Activated CD8-positive, alpha-beta memory T cell treated with anti-CD3 and anti-CD28 coated beads, Interleukin-2, amount 50 U/mL, for 48 hours (primary cell): ENCODE data around the gene AGTRAP.

Experiments
- DNase-seq: peaks from one replicate; pipeline ENCODE4 v3.0.0-alpha.2; 2020

Gene AGTRAP

DNA sequence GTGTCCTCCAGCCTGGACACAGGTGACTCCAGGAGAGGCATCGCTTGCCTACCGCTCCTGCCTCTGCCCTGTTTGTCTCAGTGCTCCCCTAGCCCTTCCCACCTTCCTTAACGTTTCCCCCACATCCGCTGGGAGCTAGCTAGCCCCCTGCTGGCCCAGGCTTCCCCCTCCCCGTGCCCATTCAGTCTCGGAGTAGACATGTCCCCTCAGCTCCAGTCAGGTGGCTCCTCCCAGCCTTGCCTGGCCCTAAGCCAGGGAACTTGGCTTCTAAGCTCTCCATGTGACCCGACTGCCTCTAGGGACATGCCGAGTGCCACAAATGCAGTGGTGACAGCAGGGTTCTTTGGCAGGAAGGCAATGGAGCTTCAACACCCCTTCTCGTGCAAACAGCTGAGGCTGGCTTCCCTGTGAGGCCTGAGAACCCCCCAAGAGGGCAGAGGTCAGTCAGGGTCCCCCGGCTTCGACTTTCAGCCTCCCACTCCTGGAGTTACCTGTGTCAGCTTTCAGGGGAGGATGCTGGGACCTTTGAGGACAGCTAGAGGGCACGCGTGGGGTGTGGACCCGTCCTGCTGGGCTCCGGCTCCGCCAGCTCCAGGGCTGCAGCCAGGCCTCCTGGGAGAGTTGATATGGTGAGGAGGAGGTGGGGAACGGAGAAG lies 28.2 kb upstream of the AGTRAP start:
- DNase-seq, result no peak

DNA sequence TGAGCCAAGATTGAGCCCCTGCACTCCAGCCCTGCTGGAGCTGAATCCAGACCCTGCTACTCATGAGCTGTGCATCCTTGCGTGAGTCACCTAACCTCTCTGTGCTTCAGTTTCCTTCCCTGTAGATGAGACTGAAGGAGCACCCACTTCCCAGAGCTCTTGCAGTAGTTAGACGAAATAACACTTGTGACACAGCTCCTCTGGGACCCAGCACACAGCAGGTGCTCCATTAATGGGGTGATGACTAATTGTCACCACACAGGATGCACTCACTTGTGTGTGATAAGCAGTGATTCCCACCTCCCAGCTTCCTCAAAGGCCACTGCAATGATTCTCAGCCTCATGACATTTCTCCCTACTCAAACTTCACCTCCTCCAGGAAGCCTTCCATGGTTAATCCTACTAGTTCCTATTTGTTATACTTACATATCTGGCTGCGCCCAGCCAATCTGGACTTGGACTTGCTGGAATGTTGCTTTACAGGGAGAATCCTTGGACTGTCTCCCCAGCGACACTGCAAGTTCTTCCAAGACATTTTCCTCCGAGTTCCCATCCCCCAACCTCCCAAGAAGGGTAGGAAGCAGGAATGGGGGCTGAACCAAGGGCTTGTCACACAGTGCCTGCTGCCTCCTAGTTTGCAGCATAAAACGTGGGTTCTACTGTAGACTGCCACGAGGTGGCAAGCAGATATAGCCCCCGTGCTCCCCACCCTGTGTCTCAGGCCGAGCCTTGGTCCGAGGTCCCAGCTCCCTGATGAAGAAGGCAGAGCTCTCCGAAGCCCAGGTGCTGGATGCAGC lies 27.2 kb upstream of the AGTRAP start:
- no peak for DNase-seq

DNA sequence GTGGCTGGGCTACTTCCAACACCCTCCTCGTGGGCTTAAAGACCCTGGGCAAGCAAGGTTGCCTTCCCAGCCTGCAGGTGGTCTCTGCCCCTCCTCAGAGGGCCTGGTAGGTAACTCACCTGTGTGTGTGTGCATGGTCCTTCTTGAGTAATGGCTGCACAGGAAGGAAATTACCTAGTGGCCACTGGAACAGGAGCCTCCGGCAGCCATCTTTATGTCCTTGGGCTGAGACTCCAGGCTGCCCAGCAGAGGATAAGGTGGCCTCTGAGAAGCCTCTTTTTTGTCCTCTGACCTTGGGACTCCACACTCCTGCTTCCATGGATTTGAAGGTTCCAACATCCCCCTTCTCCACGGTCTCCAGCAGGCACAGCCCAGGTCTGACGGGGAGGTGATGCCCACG lies 24.4 kb upstream of the AGTRAP start:
- DNase-seq, result no peak

DNA sequence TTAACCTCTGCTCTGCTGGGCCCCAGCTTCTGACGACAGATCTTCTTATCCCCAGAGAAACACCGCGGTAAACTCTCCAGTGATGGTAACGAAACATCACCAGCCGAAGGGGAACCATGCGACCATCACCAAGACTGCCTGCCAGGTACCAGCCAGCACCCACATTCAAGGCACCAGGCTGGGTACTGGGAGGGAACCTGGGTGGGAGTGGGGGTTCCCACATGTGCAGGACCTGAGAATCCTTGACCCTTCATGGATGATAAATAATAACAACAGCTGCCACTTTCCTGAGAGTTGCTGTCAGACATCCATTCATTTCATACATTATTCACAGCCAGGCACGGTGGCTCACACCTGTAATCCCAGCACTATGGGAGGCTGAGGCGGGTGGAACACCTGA lies 23.7 kb upstream of the AGTRAP start:
- DNase-seq, result no peak

DNA sequence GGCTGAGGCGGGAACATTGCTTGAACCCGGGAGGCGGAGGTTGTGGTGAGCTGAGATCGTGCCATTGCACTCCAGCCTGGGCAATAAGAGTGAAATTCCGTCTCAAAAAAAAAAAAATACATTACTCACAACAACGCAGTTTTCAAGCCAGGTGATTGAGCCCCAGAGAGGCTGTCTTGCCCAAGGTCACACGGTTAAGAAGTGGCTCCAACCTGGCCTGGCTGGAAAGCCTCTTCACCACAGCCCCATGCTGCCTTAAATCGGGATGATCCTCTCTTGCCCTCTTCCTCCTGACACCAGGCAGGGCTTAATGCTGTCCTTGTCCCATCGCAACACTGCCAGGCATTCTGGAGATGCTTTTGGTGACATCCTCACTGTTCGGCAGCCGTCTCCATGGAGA lies 22.8 kb upstream of the AGTRAP start:
- no peak for DNase-seq

DNA sequence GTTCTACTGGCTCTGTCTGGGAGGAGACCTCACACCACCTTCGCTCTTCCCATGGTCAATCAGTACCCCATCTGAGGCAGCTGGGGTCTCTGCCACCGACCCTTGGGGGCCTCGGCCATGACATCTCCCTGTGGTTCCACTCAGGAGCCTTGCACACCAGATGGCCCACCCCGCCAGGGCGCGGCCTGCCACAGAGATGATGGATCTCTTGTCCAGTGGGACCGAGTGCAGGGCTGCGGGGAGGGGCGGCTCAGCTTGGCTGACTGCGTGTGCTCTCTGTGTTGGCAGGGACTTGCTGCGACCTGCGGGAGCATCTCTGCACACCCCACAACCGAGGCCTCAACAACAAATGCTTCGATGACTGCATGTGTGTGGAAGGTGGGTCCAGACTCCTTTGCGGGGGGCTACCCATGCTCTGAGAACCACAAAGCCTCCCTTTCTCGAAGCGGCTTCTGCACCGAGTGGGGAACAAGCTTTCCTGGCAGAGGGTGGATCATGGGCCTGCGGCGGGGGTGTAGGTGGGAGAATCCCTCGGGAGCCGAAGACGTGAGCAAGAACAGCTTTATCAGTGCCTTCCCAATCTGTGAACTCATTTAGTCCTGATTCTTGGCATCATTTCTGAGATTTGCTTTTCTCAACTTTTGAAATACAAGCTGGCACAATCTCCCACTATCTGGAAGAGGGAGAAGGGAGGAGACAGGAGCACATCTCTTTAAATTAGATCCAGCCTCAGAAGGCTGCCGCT lies 20.9 kb upstream of the AGTRAP start:
- no peak for DNase-seq

DNA sequence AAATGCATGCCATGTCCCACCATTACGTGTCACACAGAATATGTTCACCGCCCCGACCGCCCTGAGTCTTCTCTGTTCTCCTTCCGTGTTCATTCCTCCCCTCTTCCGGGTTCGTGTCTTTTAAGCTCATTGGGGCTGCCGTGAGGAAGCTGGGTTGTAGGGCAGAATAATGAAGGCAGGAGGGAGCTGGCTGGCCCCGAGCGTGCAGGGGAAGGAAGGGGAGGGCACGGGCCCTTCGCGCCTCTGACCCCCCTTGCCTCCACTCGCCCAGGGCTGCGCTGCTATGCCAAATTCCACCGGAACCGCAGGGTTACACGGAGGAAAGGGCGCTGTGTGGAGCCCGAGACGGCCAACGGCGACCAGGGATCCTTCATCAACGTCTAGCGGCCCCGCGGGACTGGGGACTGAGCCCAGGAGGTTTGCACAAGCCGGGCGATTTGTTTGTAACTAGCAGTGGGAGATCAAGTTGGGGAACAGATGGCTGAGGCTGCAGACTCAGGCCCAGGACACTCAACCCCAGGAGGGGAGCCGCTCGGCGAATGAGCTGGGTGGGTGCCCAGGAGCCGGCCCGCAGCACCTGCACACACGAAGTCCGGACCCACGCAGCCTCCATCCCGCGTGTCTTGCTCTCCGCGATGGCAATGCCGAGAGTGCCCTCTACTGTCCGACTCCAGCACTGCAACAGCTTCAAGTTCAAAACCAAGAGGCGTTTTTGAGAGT lies 16.5 kb upstream of the AGTRAP start:
- DNase-seq, result peak; percentile 94

DNA sequence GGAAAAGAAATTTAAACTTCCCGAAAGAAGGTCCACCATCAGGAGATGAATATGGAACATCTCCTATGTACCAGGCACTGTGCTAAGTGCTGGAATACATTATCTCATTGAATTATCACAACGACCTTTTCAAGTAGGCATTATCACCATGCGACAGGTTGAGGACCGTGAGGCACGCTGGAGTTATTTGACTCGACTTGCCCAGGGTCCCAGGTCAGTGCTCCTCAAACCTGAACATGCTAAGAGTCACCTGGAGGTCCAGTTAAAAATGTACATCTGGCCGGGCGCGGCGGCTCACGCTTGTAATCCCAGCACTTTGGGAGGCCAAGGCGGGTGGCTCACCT lies 15.9 kb upstream of the AGTRAP start:
- no peak for DNase-seq

DNA sequence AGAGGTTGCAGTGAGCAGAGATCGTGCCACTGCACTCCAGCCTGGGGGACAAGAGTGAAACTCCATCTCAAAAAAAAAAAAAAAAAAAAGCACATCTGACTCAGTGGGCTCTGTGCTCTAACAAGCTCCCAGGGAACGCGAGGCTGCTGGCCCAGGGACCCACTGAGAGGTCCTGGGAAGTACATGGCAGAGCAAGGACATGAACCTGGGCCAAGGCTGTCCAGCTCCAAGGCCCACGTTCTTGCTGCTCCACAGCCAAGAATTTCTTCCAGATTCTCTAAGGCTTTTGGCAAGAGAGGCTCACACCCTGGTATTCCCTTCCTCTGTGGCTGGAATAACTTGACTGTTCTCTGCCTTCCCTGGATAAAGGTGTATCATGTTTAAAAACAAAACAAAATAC lies 15.4 kb upstream of the AGTRAP start:
- DNase-seq, result no peak

DNA sequence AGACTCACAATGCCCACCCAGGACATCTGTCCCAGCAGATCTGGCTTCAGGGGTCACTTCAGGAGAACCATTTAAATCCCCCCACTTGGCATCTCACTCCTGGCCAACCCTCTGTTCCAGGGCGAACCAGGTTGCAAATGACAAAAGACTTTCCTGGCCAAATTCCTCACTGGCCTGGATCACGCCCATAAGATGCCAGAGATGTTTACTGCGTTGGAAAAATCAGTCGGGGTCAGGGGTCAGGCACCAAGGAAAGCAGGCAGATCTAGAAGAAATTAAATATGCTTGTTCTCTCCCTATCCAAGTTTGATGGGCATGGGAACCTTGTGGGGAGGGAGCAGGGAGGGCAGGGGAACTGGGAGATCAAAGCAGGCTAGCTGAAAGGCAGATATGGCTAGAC lies 14.6 kb upstream of the AGTRAP start:
- DNase-seq, result no peak

DNA sequence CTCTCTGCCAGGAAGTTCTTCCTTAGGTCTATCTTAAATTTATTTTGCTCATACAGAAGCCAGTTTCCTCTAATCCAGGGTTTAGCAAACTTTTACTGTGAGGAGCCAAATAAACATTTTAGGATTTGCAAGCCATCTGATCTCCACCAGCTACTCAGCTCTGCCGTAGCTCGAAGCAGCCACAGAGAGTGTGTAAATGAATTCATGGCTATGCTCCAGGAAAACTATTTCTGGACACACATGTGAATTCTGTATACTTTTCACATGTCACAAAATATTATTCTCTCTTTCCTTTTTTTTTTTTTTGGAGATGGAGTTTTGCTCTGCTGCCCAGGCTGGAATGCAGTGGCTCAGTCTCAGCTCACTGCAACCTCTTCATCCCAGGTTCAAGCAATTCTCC lies 13.4 kb upstream of the AGTRAP start:
- no peak for DNase-seq

DNA sequence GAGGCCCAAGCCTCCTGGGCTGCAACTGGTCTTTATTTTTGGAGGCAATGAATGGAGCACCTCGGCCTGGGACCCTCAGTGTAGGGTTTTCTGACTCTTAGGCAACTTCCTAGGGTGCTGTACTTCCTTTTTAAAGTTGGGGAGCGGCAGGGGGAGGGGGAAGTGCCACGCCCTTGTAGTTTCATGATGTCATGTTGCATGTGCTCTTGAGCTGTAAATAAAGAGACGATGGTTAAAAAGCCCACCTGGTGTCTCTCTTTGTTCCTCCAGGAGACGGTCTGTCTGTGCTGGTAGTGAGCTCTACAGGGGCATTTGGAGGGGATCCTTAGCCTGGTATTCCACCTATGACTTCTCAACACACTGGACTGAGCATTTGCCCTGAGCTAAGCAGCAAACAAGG lies 10.3 kb upstream of the AGTRAP start:
- DNase-seq, result no peak

DNA sequence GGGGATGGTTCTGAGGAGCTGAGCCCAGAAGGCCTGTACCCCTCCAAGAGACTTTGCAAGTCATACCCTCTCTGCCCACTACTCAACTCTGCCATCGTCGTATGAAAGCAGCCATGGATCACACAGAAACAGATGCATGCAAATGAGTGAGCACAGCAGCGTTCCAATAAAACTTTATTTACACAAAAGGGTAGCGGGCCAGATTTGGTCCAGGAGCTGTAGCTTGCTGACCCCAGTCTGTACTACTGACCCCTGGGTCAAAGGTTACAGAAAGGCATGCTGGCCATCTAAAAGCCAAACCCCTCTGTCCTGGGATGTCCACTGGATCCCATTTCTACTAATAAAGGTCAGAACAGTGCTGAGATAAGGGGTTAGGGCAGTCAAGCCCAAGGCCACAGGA lies 8.8 kb upstream of the AGTRAP start:
- DNase-seq, result no peak

DNA sequence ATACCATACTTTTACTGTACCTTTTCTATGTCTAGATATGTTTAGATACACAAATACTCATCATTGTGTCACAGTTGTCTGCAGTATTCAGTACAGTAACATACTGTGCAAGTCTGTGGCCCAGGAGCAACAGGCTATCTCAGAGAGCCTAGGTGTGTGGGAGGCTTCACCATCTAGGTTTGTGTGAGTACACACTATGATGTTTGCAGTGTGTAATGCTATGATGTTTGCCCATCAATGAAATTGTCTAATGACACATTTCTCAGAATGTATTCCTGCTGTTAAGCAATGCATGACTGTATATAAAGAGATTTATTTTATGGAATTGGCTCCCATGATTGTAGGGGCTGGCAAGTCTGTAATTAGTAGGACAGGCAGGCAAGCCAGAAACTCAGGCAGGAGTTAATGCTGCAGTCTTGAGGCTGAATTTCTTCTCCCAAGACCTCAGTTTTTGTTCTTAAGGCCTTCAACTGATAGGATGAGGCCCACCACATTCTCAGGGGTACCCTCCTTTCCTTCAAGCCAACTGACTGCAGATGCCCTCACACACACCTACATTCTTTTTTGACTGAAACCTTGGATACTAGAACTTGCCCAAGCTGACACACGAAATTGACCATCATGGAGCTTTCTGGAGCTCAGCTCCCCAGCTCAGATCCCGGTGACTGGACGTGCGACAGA lies 7.7 kb upstream of the AGTRAP start:
- DNase-seq, result no peak

DNA sequence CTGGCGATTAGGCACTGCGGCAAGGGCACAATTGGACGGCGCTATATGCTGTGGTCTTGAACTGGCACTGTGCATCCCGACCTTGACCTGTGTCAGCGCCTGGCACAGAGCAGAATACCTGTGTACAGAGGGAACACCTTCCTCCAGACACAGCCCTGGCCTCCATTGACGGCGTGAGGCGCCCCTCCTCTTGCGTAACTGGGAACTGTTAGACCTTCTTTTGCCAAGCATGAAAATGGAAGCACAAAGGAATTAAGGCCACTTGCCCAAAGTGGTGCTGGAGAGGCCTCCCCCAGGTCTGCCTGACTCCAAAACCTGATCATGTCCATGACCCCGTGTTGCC lies 6.8 kb upstream of the AGTRAP start:
- no peak for DNase-seq

DNA sequence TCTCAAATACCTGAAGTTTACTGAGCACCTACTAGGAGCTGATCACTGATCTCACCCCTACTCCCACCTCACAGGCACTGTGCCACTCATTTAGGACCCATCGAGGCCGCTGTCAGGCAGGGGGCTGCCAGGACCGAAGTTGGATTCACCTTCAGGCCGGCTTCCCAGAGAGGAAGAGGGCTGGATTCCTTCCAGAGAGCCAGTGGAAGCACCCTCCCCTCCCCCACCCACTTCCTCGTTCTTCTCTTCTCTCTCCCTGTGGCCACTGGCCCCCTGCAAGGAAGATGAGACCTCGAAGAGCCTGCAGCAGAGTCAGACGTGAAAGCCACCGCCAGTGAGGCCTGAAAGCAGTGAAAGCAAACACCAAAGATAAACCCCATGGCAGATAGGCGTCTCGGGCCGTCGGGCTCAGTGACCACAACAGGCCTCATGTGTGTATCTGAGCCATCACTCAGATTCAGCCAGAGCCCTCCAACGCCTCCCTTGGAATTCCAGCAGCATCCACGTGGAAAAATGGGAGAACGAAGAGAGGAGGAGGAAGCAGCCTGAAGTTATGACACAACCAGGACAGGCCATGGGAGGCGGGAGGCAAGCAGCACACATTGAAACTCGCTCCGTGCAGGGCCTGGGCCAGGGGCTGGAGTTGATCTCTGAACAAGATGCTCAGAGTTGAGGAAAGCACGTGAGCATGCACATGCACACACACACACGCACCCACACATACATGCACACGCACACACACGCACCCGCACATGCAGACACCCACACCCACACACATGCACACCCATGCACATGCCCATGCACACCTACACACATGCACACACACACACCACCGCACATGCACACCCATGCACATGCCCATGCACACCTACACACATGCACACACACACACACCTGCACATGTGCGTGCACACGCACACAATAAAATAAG lies 6.2 kb upstream of the AGTRAP start:
- no peak for DNase-seq

DNA sequence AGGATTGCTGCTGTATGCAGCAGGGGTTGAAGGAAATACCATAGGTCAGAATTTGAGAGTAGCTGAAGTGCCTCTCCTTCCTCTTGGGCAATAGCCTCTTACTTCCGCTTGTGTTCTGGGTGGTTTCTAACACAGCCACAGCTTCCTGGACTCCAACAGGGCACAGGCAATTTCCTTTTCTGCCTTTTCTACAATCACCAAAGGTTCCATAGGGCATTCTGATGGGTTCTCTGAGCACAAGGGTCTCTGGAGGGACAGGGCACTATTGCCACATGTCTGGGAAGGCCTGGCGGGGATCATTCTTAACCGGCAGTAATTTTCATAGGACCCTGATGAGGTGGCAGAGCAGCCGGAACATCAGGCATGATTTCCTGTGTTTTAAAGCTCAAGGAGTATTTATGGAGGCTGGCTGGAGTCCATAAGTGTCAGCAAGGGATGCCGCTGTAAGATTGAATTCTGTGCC lies 5.5 kb upstream of the AGTRAP start:
- no peak for DNase-seq

DNA sequence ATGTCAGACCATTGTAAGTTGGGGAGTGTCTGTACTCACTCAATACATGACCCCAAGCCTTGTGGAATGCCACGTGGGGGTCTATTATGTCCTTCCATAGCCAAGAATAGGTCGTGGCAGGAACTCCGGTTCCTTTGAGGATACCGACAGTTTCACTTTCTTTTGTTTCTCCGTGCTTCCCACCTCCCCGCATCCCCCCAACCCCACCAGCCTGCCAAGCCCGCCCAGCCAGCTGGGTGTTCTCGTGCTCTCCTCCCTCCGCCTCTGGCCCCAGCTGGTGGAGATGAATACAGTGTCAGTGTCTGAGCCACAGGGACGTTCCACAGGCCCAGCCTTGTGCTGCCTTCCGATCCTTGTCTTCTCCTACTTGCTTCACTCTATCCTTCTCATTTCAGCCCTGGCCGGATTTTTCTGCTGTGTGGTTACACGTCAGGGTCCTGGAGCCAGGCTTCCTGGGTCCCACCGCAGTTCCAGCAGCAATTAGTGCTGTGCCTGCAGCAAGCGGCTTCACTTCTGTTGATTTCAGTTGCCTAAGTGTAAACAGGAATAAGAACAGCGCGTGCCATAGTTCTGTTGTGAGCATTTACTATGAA lies 4.1 kb upstream of the AGTRAP start:
- no peak for DNase-seq

DNA sequence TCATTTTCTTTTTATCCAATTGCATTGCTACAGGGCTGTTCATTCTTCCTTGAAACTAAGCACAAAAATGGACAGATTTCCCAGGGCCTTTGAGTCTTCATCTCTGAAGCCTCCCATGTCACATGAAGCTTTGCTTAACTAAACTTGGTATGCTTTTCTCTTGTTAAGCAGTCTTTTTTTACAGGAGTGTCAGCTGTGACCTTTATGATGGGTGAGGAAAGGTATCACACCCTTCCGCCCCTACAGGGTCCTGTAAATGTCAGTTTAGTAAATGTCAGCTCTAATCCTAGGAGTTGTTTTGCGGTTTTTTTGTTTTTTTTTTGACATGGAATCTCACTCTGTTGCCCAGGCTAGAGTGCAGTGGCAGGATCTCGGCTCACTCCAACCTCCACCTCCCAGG lies 2.6 kb upstream of the AGTRAP start:
- no peak for DNase-seq

DNA sequence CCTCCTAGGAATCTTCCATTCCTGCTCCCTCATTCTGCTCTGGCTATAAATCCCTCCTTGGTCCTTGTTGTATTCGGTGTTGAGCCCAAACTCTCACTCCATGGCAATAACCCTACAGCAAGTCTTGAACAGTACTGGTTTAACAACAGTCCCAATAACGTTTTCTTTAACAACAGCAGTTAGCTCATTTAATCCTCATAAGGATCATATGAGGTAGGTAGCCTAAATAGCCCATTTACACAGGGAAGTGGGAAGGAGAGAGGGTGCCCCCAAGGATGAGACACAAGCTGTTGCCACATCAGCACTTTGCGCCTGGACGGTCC lies 444 bp upstream of the AGTRAP start:
- DNase-seq, result no peak
